Transverse colon (tissue), 4 donors: ENCODE data around the gene PEX14.

Experiments used
- CTCF ChIP-seq, 5 experiments: fragments of 200-600 bp in 3 of 5; fragments of 450-650 bp in 2 of 5; sonication (generic) in 3 of 5; IDR thresholded peaks; 1 replicate in 2 of 5; 2 replicates in 3 of 5; pipeline ENCODE4 v1.5.1; 2016 to 2017; ENCODE audit warnings: antibody characterized with exemption in 5 of 5, inconsistent platforms in 3 of 5, mild to moderate bottlenecking in 2 of 5, moderate library complexity in 1 of 5
- POLR2A ChIP-seq: fragments of 450-650 bp; IDR thresholded peaks from one replicate; pipeline ENCODE4 v1.6.1; 2016; ENCODE audit warnings: antibody characterized with exemption, mild to moderate bottlenecking, moderate library complexity
- POLR2AphosphoS5 ChIP-seq, 3 donors: sonication (generic); formaldehyde crosslinking; IDR thresholded peaks; one replicate each; pipeline ENCODE4 v1.6.1; 2016; ENCODE audit warnings: antibody characterized with exemption in 3 of 3

GRCh38 chr1:10456048-10456447 lies 18.7 kb upstream of the PEX14 start:
- TF ChIP-seq CTCF (IDR thresholded peaks at IDR 0.05) (no peak), POLR2A (no peak), POLR2AphosphoS5 (IDR thresholded peaks at IDR 0.05) (no peak)
